ENCODE measurements around the gene P4HA1.
"Not testable (repeated sequence)": the region's sequence is repeated elsewhere in the genome, so short reads cannot be mapped to it uniquely, and the experiment has no call there.

The P4HA1 gene

DNA sequence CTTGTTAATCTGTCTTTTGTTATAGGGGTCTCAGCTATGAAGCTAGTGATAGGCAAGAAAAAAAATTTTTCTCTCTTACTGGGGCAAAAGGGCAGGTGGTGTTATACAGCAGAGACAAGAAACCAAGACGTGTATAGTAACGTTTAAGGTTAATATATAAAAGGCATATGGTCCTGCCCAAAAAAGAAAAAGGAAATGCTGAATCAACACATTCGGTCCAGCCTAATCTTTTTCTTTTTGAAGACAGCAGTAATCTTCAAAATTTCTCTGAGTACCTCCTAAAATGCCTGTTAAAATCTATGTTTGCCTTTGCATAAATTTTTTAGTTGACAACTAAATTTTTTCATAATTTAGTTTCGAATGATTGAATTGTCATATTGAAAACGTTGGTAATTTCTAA is 54.5 kb downstream of the P4HA1 start:
- DNase-seq, result no peak

DNA sequence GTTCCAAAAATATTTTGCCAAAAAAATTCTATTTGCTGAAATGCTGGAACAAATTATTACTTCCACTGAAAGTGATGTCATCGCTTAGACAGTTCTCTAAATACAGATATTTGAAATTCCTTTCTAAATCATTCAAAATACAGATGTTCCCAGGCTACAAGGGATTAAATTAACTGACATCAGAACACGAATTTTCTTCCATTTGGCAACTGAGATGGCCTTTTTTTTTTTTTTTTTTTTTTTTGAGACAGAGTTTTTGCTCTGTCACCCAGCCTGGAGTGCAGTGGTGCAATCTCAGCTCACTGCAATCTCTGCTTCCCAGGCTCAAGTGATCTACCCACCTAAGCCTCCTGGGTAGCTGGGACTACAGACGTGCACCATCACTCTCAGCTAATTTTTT is 57.0 kb downstream of the P4HA1 start:
- no peak for DNase-seq

DNA sequence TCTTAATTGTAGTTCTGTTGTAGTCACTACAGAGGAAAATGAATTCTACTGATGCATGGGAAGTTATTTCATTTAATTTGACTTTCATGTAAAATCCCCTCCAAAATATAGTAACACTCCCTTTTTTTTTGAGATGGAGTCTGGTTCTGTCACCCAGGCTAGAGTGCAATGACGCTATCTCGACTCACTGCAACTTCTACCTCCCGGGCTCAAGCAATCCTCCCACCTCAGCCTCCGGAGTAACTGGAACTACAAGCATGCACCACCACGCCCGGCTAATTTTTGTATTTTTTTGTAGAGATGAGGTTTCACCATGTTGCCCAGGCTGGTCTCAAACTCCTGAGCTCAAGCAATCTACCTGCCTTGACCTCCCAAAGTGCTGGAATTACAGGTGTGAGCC is 60.4 kb downstream of the P4HA1 start:
- DNase-seq, result not testable (repeated sequence)

DNA sequence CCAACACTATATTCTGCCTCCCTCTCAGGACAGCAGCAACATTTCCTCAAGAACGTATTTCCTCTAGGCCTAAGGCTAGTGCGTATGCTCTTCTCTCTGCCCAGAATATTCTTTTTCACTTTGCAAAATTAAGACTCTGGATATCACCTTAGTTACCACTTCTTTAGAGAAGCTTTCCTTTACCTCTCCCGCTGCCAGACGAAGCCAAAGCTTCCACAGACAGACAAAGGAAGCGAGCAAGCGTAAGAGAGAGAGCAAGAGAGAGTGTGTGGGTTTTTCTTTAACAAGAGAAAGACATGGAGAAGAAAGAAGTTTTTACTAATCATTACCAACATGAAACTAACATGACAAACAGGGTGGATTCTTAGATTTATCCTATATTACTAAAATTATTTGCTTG is 64.1 kb downstream of the P4HA1 start:
- DNase-seq, result no peak

GRCh38 chr10:73026623-73027022 is 70.0 kb downstream of the P4HA1 start:
- not testable (repeated sequence) for DNase-seq

DNA sequence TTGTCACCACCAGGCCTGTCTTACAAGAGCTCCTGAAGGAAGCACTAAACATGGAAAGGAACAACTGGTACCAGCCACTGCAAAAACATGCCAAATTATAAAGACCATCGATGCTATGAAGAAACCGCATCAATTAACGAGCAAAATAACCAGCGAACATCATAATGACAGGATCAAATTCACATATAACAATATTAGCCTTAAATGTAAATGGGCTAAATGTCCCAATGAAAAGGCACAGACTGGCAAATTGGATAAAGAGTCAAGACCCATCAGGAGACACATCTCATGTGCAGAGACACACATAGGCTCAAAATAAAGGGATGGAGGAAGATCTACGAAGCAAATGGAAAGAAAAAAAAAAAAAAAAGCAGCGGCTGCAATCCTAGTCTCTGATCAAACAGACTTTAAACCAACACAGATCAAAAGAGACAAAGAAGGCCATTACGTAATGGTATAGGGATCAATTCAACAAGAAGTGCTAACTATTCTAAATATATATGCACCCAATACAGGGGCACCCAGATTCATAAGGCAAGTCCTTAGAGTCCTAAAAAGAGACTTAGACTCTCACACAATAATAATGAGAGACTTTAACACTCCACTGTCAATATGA is 73.1 kb downstream of the P4HA1 start:
- DNase-seq, result not testable (repeated sequence)

DNA sequence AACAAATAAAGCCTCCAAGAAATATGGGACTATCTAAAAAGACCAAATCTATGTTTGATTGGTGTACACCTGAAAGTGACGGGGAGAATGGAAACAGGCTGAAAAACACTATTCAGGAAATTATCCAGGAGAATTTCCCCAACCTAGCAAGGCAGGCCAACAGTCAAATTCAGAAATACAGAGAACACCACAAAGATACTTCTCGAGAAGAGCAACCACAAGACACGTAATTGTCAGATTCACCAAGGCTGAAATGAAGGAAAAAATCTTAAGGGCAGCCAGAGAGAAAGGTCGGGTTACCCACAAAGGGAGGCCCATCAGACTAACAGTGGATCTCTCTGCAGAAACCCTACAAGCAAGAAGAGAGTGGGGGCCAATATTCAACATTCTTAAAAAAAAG is 73.7 kb downstream of the P4HA1 start:
- not testable (repeated sequence) for DNase-seq

DNA sequence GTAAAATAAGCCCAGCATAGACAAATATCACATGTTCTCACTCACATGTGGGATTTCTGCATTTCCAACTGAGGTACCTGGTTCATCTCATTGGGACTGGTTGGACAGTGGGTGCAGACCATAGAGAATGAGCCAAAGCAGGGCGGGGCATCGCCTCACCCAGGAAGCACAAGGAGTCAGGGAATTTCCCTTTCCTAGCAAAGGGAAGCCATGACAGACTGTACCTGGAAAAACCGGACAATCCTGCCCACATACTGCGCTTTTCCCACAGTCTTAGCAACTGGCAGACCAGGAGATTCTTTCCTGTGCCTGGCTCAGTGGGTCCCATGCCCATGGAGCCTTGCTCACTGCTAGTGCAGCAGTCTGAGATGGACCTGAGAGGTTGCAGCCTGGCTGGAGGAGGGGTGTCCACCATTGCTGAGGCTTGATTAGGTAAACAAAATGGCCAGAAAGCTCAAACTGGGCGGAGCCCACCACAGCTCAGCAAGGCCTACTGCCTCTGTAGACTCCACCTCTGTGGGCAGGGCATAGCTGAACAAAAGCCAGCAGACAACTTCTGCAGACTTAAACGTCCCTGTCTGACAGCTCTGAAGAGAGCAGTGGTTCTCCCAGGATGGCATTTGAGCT is 75.0 kb downstream of the P4HA1 start:
- DNase-seq, result not testable (repeated sequence)

- DNase-seq, result no peak
These were observed 75.6 kb downstream of the P4HA1 start for GRCh38 chr10:73021050-73021449.

DNA sequence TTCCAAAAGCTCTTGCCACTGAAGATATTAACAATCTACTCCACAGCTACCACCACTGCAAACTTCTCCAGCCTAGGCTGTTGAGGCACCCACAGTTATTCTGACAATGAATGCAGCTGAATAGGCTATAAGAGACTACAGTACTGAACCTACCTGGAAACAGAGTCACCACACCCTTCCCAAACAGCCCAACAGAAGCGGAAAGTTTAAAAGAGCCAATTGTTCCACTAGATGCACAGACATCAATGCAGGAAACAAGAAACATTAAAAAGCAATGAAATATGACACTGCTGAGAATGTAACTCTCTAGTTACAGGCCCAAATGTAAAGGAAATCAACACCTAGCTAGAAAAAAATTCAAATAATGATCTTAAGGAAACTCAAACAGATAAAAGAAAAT is 77.6 kb downstream of the P4HA1 start:
- no peak for DNase-seq

GRCh38 chr10:73018632-73019031 is 78.0 kb downstream of the P4HA1 start:
- DNase-seq, result no peak

- no peak for DNase-seq
These were observed 78.6 kb downstream of the P4HA1 start for GRCh38 chr10:73017955-73018480.

DNA sequence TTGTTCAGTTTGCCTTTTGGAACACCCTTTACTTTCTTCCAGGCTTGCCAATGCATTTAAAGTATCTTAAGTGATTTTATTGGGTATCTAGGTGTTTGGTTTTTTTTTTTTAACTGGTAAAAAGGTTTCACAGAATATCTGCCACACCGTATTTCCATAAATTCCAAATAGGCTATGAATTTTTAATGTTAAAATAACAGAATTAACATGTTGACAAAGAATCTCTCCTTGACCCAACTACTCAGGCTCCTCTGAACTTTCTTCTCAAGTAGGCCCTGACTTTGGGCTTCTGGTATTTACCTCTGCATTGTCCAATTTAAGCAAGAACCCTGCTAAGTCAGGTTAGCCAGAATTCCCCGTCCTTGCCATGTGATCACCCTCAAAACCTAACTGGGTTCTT is 80.9 kb downstream of the P4HA1 start:
- no peak for DNase-seq

DNA sequence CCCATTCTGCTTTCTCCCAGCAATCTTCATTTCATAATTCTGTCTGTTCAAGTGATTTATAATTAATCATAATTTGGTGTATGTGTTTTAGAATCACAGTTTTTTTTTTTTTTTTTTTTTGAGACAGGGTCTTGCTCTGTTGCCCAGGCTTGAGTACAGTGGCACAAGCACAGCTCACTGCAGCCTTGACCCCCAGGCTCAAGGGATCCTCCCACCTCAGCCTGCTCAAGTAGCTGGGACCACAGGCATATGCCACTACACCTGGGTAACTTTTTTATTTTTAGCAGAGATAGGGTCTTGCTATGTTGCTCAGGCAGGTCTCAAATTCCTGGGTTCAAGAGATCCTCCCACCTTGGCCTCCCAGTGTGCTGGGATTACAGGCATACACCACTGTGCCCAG is 92.8 kb downstream of the P4HA1 start:
- no peak for DNase-seq

GRCh38 chr10:73000973-73001372 is 95.7 kb downstream of the P4HA1 start:
- no peak for DNase-seq

GRCh38 chr10:72997099-72997498 is 99.6 kb downstream of the P4HA1 start:
- no peak for DNase-seq

DNA sequence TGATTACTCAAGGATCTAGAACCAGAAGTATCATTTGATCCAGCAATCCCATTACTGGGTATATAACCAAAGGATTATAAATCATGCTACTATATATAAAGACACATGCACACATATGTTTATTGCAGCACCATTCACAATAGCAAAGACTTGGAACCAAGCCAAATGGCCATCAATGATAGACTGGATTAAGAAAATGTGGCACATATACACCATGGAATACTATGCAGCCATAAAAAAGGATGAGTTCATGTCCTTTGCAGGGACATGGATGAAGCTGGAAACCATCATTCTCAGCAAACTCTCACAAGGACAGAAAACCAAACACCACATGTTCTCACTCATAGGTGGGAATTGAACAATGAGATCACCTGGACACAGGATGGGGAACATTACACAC is 101.2 kb downstream of the P4HA1 start:
- not testable (repeated sequence) for DNase-seq

- not testable (repeated sequence) for DNase-seq
These were observed 106.9 kb downstream of the P4HA1 start for GRCh38 chr10:72989771-72990170.

GRCh38 chr10:72984618-72985017 is 112.0 kb downstream of the P4HA1 start:
- not testable (repeated sequence) for DNase-seq

DNA sequence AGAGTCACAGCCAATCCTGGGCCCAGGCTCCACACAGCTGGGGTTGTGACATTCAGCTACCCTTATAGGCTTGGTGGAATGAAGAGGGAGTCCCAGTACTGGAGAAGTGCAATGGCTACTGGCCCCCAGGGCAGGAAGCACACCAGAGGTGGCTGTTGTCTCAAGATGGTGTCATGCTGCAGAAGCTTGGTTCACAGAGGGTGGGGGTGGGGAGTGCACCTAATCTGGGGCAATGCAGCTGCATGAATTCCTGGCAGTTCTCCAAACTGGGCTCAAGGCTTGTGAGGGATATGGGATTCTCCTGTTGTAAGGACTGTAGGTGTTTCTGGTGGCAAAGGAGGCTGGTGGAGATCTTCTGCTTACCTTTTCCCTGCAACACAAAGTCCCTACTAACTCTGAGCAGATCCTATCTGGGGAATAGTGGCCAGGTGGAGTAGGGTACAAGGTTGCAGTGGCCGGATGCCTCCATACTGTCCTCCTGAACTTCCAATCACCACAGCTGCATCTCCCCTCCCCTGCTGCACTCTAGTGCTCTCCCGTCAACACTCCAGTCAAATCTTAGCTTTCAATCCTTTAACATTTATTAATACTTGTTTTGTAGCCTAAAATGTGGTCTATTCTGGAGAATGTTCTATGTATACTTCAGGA is 114.7 kb downstream of the P4HA1 start:
- peak in 1 of 3 experiments; percentile 1 for DNase-seq

- no peak for DNase-seq
These were observed 115.4 kb downstream of the P4HA1 start for GRCh38 chr10:72981028-72981881.

DNA sequence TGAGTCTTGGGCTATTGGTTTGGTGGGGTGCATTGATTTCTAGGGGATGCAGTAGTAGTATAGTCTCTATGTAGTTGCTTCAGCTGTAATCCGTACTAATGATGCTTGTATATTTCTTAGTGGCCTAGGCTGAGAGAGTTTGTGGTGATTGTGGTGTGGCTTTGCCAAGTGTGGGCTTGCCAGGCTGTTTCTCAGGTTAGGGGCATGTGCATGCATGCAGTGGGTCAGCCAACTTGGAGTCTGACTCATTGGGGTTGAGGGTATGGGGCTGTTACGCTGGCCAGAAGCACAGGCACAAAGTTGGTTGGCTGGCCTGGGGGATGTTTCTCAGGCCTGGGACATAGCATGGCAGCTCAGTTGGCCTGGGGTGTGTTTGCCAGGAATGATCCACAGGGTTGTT is 116.3 kb downstream of the P4HA1 start:
- no peak for DNase-seq

DNA sequence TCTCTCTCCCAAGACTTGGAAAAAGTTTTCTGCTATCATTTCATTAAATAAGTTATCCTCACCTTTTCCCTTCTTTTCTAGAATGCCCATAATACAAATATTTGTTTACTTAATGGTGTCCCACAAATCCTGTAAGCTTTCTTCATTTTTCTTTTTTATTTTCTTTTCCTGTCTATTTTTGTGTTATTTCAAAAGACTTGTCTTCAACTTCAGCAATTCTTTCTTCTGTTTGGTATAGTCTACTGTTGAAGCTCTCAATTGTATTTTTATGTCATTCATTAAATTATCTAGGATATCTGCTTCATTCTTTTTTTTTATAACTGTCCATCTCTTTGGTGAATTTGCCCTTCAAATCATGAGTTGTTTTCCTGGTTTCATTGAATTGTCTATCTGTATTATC is 117.0 kb downstream of the P4HA1 start:
- no peak for DNase-seq

Measured in NCI-H1417 (cell line).